HG03045 (cell line): ENCODE data around the gene IL31RA.

ENCODE experiments used
- ATAC-seq: cut with Tn5 transposase; IDR thresholded peaks from one replicate; pipeline ENCODE4 v1.9.1; 2021; ENCODE audit warnings: mild to moderate bottlenecking, moderate library complexity; ENCODE audit not compliant: unreplicated experiment

IL31RA gene

GRCh38 chr5:55858104-55858503 lies 6.9 kb downstream of the IL31RA start:
- ATAC-seq: no peak

- ATAC-seq: no peak
These were observed 9.1 kb downstream of the IL31RA start for GRCh38 chr5:55860288-55860687.

DNA sequence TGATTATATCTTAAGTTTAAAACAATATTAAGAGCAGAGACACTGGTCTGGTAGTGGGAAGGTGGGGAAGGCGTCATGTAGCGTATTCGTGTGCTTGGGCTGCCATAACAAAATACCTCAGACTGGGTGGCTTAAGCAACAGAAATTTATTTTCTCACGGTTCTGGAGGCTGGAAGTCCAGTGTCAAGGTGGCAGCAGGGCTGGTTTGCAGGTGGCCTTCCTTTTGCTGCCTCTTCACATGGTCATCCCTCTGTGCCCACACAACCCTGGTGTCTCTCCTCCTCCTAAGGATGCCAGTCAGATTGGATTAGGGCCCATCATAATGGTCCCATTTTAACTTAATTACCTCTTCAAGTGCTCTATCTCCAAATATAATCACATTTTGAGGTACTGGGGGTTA lies 9.6 kb downstream of the IL31RA start:
- no peak for ATAC-seq

GRCh38 chr5:55864606-55865541 lies 13.7 kb downstream of the IL31RA start:
- ATAC-seq: no peak

GRCh38 chr5:55865831-55866230 lies 14.7 kb downstream of the IL31RA start:
- no peak for ATAC-seq

- ATAC-seq: no peak
These were observed 15.3 kb downstream of the IL31RA start for GRCh38 chr5:55866485-55866884.

DNA sequence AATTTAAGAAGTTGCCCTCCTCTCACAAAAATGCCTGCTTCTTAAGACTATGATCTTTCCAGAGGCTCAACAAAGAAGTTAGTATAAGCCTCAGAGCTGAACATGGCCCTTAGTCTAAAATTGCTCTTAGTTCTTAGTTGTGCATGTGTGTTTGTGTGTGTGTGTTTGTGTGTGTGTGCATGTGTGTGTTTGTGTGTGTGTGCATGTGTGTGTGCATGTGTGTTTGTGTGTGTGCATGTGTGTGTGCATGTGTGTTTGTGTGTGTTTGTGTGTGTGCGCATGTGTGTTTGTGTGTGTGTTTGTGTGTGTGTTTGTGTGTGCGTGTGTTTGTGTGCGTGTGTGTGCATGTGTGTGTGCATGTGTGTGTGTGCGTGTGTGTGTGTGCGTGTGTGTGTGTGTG lies 15.8 kb downstream of the IL31RA start:
- no peak for ATAC-seq

DNA sequence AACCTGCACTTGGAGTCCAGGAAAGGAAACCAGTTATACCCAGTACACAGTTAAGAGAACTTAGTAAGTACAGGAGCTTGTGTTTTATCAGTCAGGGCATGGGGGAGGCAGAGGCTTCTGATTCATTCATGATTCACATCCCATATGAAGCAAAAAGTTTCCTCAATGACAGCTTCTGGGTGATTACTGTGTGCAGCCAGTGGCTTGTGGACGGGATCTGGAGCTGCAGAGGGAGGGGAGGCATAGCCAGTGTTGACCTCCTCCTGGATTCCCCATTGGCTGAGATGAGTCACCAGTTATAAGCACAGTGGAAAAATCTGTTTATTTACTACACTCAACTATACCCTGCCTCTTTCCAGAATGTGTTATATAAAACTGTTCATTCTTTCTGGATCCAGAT lies 17.7 kb downstream of the IL31RA start:
- no peak for ATAC-seq

- no peak for ATAC-seq
These were observed 18.7 kb downstream of the IL31RA start for GRCh38 chr5:55869847-55870246.

DNA sequence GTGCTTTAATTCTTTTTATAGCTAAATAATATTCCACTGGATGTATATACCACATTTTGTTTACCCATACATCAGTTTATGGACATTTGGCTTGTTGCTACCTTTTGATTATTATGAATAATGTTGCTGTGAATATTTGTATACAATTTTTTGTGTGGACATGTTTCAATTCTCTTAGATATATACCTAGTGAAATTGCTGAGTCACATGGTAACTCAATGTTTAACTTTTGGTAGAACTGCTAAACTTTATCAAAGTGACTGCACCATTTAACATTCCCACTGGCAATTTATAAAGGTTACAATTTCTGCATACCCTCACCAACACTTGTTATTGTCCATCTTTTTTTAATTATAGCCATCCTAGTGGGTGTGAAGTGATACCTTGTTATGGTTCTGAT lies 22.1 kb downstream of the IL31RA start:
- ATAC-seq: no peak

DNA sequence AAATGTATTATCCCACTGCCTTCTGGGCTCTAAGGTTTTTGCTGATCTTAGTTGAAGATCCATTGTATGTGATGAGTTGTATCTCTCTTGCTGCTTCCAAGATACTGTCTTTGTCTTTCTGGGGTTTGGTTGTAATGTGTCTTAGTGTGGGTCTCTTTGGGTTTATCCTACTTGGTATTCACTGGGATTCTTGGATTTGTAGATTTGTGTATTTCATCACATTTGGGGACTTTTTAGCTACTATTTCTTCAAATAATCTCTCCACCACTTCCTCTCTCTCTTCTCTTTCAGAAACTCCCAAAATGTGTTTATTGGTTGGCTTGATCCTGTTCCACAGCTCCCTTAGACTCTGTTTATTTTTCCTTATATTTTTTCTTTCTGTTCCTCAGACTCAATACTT lies 26.5 kb downstream of the IL31RA start:
- no peak for ATAC-seq

- ATAC-seq: no peak
These were observed 29.3 kb downstream of the IL31RA start for GRCh38 chr5:55880453-55880852.

DNA sequence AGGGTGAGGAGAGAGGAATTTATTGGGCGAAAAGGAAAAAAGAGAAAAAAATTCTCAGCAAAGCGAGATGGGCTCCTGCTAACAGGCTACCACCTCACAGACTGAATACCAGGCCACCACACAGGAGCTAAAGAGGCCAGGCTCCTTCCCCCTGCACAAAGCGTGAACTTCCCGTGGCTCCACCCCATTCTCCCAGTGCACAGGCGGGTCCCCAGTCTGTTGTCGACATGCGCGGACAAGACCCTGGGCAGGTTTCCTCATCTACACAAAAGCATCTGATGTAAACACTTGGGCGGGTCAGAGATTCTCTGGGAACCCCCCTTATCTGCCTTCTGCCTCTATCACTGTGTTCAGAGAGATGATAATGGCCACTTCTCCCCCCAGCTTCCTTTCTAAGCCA lies 34.2 kb downstream of the IL31RA start:
- no peak for ATAC-seq

DNA sequence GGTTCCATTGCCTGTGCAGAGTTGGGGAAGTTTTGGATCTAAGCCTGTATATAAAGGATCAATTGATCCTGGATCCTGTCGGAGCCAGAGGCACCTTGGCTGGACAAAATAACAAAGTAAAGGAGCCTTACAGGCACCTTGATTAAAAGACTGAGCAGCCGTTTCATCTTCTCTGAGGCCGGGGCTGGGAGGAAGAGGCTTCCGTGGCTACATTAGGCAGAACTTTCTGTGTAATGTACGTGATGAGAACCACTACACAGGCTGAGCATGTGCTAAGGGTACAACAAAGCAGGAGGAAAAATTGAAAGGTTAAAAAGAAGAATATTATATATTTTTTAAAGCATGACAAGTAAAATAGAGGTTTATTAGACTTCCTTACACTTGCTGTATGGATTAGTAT lies 37.0 kb downstream of the IL31RA start:
- no peak for ATAC-seq

- ATAC-seq: no peak
These were observed 41.3 kb downstream of the IL31RA start for GRCh38 chr5:55892479-55892878.

- ATAC-seq: no peak
These were observed 43.0 kb downstream of the IL31RA start for GRCh38 chr5:55894135-55894534.

- ATAC-seq: no peak
These were observed 44.2 kb downstream of the IL31RA start for GRCh38 chr5:55895346-55895745.

DNA sequence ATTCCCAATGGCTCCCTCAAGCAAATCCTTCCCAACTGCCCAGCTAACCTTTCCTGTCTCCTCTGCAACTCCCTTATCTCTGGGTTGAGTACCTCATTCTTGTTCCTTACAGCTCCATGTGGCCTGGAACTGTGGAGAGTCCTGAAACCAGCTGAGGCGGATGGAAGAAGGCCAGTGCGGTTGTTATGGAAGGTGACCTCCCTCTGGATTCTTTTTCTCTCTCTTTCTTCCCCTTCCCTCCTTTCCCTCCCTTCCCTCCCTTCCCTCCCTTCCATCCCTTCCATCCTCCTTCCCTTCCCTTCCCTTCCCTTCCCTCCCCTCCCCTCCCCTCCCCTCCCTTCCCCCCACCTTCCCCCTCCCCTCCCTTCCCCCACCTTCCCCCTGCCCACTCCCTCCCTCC lies 45.1 kb downstream of the IL31RA start:
- ATAC-seq: no peak

GRCh38 chr5:55896663-55897062 lies 45.5 kb downstream of the IL31RA start:
- ATAC-seq: no peak

GRCh38 chr5:55897206-55897894 lies 46.2 kb downstream of the IL31RA start:
- no peak for ATAC-seq

GRCh38 chr5:55897905-55898304 lies 46.7 kb downstream of the IL31RA start:
- ATAC-seq: no peak

DNA sequence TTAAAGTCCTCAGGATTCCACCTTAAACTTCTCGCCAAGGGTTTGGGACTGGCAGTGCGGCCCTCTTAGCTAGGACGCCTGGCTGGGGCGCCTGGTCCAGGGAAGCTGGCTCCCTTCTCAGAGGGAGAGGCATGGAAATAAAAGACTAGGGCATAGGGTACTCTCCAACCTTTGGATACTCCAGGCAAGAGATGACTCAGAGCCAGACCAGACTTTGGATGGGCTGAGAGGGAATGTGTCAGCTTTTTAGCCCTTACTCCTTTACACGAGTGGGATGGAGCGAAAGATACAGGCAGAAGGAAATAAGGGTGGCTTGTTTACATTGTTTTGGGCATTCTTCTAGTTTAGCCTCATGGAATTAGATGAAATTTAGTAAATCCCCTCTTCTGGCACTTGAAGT lies 48.2 kb downstream of the IL31RA start:
- no peak for ATAC-seq
